Mammary epithelial cell (primary cell): ENCODE measurements around the gene MYO1C.

Experiments used
- EZH2 ChIP-seq: IDR thresholded peaks from 2 replicates; pipeline ENCODE4 v1.6.1; 2012; ENCODE audit warnings: low read length, inconsistent platforms, borderline replicate concordance
- TF ChIP-seq, protein P1 (sequence below), 2 donors: IDR thresholded peaks in 1 of 2; conservative IDR thresholded peaks in 1 of 2; 2 replicates each; pipeline ENCODE4 v1.5.1; 2011 to 2012; ENCODE audit warnings: inconsistent platforms in 2 of 2, low read length in 2 of 2, mild to moderate bottlenecking in 2 of 2, control low read depth in 1 of 2, low read depth in 1 of 2; ENCODE audit not compliant: insufficient read depth in 1 of 2; ENCODE audit errors: extremely low read depth in 1 of 2

DNA sequence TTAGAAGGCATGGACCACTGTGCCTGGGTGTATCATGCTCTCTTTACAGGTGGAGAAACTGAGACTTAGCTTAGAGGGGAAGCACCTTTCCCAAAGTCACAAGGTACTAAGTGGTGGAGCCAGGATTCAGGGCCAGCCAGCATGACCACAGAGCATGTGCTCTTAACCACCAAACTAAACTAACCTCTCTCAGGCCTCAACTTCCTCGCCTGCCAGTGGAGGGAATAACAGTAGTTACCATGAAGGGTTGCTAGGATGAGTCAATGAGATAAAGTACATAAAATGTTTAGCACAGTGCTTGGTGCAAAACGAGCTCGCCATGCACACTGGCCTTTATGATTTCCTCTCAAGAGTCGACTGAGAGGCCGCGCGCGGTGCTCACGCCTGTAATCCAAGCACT lies 6.4 kb upstream of the MYO1C start:
- TF ChIP-seq, protein P1, sequence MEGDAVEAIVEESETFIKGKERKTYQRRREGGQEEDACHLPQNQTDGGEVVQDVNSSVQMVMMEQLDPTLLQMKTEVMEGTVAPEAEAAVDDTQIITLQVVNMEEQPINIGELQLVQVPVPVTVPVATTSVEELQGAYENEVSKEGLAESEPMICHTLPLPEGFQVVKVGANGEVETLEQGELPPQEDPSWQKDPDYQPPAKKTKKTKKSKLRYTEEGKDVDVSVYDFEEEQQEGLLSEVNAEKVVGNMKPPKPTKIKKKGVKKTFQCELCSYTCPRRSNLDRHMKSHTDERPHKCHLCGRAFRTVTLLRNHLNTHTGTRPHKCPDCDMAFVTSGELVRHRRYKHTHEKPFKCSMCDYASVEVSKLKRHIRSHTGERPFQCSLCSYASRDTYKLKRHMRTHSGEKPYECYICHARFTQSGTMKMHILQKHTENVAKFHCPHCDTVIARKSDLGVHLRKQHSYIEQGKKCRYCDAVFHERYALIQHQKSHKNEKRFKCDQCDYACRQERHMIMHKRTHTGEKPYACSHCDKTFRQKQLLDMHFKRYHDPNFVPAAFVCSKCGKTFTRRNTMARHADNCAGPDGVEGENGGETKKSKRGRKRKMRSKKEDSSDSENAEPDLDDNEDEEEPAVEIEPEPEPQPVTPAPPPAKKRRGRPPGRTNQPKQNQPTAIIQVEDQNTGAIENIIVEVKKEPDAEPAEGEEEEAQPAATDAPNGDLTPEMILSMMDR (conservative IDR thresholded peaks at IDR 0.05 in 1 of 2, IDR thresholded peaks at IDR 0.05 in 1 of 2; ENCODE audit: extremely low read depth in 1 of 2, insufficient read depth in 1 of 2, low read depth in 1 of 2, low read length in 2 of 2): no peak
- TF ChIP-seq EZH2: no peak
